ENCODE measurements around the gene RAD9B.

DNA sequence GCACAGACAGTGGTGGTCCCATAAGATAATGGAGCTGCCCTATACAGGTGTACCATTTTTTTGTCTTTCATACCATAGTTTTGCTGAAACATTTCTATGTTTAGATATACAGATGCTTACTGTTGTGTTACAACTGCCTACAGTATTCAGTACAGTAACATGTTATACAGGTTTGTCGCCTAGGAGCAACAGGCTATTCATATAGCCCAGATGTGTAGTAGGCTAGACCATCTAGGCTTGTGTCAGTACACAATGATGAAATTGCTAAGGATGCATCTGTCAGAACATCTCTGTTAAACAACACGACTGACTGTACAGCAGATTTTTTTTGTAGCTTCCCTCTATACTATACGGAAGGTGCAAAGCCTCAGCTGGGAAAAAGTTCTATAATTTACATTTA, 30.5 kb downstream of the RAD9B start:
- TF ChIP-seq PAF1 (CRISPR knock-in tag; IDR thresholded peaks at IDR 0.05) (no peak), RAD51 (IDR thresholded peaks at IDR 0.05; ENCODE audit: borderline replicate concordance) (no peak)
- TF ChIP-seq, protein P1, sequence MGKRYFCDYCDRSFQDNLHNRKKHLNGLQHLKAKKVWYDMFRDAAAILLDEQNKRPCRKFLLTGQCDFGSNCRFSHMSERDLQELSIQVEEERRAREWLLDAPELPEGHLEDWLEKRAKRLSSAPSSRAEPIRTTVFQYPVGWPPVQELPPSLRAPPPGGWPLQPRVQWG (CRISPR knock-in tag; IDR thresholded peaks at IDR 0.05; ENCODE audit: borderline replicate concordance, low read depth) = no peak

Measured in HepG2 (cell line).